GM18907 (cell line): ENCODE measurements around the gene TMPRSS7.
A peak's percentile ranks its signal among the peaks of the same experiment; 100 is the strongest.

ENCODE experiments used
- ATAC-seq: cut with Tn5 transposase; IDR thresholded peaks from one replicate; pipeline ENCODE4 v1.9.1; 2021; ENCODE audit warnings: mild to moderate bottlenecking, moderate library complexity; ENCODE audit not compliant: unreplicated experiment

TMPRSS7 gene, protein sequence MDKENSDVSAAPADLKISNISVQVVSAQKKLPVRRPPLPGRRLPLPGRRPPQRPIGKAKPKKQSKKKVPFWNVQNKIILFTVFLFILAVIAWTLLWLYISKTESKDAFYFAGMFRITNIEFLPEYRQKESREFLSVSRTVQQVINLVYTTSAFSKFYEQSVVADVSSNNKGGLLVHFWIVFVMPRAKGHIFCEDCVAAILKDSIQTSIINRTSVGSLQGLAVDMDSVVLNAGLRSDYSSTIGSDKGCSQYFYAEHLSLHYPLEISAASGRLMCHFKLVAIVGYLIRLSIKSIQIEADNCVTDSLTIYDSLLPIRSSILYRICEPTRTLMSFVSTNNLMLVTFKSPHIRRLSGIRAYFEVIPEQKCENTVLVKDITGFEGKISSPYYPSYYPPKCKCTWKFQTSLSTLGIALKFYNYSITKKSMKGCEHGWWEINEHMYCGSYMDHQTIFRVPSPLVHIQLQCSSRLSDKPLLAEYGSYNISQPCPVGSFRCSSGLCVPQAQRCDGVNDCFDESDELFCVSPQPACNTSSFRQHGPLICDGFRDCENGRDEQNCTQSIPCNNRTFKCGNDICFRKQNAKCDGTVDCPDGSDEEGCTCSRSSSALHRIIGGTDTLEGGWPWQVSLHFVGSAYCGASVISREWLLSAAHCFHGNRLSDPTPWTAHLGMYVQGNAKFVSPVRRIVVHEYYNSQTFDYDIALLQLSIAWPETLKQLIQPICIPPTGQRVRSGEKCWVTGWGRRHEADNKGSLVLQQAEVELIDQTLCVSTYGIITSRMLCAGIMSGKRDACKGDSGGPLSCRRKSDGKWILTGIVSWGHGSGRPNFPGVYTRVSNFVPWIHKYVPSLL

GRCh38 chr3:112034436-112034835, at the start of gene TMPRSS7:
Gene TMPRSS7, plus strand, starts transcription at chr3:112034736. Its CDS starts 110 bp downstream, at chr3:112034846.
- no peak for ATAC-seq

- ATAC-seq, result no peak
Observed at GRCh38 chr3:111986800-111987199, 47.7 kb upstream of the TMPRSS7 start.

GRCh38 chr3:111989061-111989678, 45.4 kb upstream of the TMPRSS7 start:
- peak; percentile 93 for ATAC-seq

DNA sequence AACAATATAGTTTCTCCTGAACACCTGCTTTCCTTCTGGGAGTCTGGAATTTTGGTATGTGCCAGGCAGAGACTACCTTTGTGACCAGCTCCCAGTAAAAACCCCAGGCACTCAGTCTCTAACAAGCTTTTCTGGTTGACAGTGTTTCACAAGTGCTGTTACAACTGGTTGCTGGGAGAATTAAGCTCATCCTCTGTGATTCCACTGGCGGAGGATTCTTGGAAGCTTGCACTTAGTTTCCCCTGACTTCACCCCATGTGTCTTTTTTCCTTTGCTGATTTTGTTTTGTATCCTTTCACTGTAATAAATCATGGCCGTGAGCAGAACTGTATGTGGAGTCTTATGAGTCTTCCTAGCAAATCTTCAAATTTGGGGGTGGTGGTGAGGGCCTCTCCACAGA, 41.5 kb upstream of the TMPRSS7 start:
- ATAC-seq, result no peak

- peak; percentile 69 for ATAC-seq
Observed at GRCh38 chr3:111998636-111999483, 35.7 kb upstream of the TMPRSS7 start, which contains the start of gene TAGLN3. Gene TAGLN3, plus strand, starts transcription at chr3:111998922. Its CDS starts 501 bp downstream, at chr3:111999423.

GRCh38 chr3:111999484-112000324, 34.8 kb upstream of the TMPRSS7 start:
- ATAC-seq, result no peak

- no peak for ATAC-seq
Observed at GRCh38 chr3:112000367-112000771, 34.2 kb upstream of the TMPRSS7 start.

DNA sequence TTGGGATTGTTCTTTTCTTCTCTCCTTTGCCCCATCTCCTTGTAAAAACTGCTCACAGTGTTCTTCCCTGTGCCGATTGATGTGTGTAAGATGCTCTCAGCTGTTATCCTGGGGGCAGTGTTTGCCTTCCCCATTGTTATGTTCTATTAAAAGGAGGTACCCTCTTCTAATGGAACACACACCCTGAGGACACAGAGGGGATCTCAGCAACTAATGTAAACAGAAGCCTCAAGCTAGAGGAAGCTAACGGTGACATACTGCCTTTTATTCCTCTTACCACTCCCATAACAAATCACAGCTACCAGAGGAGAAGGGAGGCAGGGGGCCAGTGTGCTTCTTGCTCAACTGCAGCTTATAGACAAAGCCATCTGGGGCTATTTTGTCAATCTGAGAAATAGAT, 33.6 kb upstream of the TMPRSS7 start:
- ATAC-seq, result no peak

GRCh38 chr3:112001526-112001925, 33.0 kb upstream of the TMPRSS7 start:
- no peak for ATAC-seq

- no peak for ATAC-seq
Observed at GRCh38 chr3:112002096-112002971, 32.2 kb upstream of the TMPRSS7 start.

- ATAC-seq, result no peak
Observed at GRCh38 chr3:112003321-112004080, 31.0 kb upstream of the TMPRSS7 start.

DNA sequence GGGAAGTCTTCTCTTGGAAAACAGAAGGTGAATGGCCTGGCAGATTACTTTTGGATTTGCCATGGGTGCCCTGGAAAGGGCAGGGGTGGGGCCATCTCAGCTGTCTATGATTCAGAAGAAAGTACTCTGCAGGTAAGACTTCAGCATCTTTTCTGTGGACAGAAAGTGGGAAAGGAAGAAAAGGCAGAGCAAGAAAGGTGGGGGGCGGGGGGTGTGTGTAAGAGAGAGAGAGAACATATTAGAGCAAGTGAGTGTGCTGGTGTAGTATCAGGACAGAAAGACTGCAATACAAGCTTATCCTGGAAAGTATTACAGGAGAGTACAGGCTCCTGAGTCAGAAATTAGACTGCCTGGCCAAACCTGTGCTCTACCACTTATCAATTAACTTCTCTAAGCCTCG, 30.3 kb upstream of the TMPRSS7 start:
- no peak for ATAC-seq

- ATAC-seq, result no peak
Observed at GRCh38 chr3:112004669-112005068, 29.9 kb upstream of the TMPRSS7 start.

DNA sequence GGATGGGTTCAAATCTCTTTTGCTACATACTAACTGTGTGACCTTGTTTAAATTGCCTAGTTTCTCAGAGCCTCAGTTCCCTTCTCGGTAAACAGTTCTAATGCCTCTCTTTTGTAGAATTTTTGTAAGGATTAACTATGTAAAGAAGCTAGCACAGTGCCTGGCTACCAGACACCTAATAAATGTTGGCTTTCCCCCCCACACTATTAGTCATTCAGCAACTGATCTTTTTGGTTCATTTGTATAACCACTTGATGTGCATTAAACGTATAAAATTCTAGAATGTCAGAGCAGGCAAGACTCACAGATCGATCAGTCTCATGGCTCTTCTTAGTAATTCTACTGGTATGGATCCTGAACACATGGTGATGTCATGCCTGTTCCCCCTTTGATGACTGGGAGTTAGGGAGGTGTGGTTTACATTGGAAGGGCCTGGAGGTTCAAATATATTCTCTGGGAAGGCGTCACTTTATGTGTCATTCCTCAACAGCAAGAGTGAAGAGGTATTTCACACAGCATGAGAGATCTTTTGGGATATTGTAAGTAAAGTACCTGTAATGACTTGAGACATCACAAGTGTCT, 29.4 kb upstream of the TMPRSS7 start:
- ATAC-seq, result no peak

DNA sequence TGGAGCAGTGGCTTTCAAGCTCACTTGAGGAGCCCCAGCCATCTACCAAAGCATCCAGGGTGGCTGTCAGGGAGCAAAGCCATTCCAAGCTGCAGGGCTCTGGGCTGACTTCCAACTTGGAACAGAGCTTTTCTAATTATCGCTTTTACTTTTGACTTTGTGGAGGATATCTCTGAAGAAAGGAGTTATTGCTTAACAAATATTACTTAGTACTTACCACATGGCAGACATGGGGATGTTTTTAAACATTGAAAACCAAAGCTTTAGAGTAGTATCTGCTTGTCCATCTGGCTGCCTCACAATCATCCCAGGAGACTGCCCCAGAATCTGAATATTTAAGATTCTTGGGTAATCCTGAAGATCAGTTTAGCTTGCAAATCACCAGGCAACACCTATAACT, 26.9 kb upstream of the TMPRSS7 start:
- ATAC-seq, result no peak

DNA sequence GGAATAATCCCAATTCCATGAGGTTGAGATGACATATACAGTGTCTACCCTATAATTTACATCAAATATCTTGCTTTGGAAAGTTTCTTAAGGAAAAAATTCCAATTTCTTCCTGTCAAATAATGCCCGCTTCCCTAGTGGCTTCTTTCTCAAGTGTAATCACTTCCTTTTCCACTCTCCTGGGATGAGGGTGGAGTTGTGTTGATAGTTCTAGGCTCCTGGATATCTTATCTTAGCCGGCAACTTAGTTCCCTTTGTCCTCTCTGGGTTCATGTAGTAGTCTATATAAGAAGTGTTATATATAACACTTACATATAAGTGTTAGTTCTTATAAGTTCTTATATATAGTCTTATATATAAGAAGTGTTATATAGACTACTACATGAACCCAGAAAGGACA, 24.9 kb upstream of the TMPRSS7 start:
- no peak for ATAC-seq

- ATAC-seq, result no peak
Observed at GRCh38 chr3:112010636-112011035, 23.9 kb upstream of the TMPRSS7 start.
